Cerebellar cortex (tissue), 1 donor: ENCODE results near the gene NEDD9.
A peak's percentile ranks its signal among the peaks of the same experiment; 100 is the strongest.

Source experiments
- DNase-seq: peaks from one replicate; pipeline ENCODE4 v3.0.0-alpha.2; 2015; ENCODE audit warnings: low spot score

NEDD9 gene

GRCh38 chr6:11260249-11261038 lies 28.0 kb upstream of the NEDD9 start:
- no peak for DNase-seq

- no peak for DNase-seq
Observed at GRCh38 chr6:11258260-11259237, 26.1 kb upstream of the NEDD9 start.

GRCh38 chr6:11255610-11256009 lies 23.1 kb upstream of the NEDD9 start:
- no peak for DNase-seq

- no peak for DNase-seq
Observed at GRCh38 chr6:11253594-11253993, 21.1 kb upstream of the NEDD9 start.

GRCh38 chr6:11251553-11252360 lies 19.3 kb upstream of the NEDD9 start:
- peak; percentile 63 for DNase-seq

- DNase-seq: no peak
Observed at GRCh38 chr6:11250108-11250507, 17.6 kb upstream of the NEDD9 start.

GRCh38 chr6:11248974-11249761 lies 16.7 kb upstream of the NEDD9 start:
- DNase-seq: no peak

GRCh38 chr6:11246722-11247121 lies 14.3 kb upstream of the NEDD9 start:
- no peak for DNase-seq

GRCh38 chr6:11245381-11246256 lies 13.2 kb upstream of the NEDD9 start:
- DNase-seq: no peak

GRCh38 chr6:11244387-11245126 lies 12.1 kb upstream of the NEDD9 start:
- DNase-seq: no peak

- no peak for DNase-seq
Observed at GRCh38 chr6:11243861-11244260, 11.4 kb upstream of the NEDD9 start.

- no peak for DNase-seq
Observed at GRCh38 chr6:11242711-11243110, 10.2 kb upstream of the NEDD9 start.

- no peak for DNase-seq
Observed at GRCh38 chr6:11241793-11242201, 9.3 kb upstream of the NEDD9 start.

GRCh38 chr6:11241154-11241792 lies 8.8 kb upstream of the NEDD9 start:
- DNase-seq: no peak

- DNase-seq: no peak
Observed at GRCh38 chr6:11237956-11238355, 5.5 kb upstream of the NEDD9 start.

GRCh38 chr6:11237428-11237827 lies 5.0 kb upstream of the NEDD9 start:
- DNase-seq: no peak

GRCh38 chr6:11236915-11237314 lies 4.4 kb upstream of the NEDD9 start:
- DNase-seq: no peak

- DNase-seq: peak; percentile 87
Observed at GRCh38 chr6:11236076-11236750, 3.7 kb upstream of the NEDD9 start.
